ENCODE data around the gene CFAP46. TPM values are rescaled to one million over a fixed set of nuclear protein-coding genes. Genes with fewer than 3 reads are reported as not detected.

Gene CFAP46
- total and polyA plus RNA-seq, 2 donors (not counting 1 experiment from before 2014, with no cell fraction given), result 0.07 TPM; not detected in 1

DNA sequence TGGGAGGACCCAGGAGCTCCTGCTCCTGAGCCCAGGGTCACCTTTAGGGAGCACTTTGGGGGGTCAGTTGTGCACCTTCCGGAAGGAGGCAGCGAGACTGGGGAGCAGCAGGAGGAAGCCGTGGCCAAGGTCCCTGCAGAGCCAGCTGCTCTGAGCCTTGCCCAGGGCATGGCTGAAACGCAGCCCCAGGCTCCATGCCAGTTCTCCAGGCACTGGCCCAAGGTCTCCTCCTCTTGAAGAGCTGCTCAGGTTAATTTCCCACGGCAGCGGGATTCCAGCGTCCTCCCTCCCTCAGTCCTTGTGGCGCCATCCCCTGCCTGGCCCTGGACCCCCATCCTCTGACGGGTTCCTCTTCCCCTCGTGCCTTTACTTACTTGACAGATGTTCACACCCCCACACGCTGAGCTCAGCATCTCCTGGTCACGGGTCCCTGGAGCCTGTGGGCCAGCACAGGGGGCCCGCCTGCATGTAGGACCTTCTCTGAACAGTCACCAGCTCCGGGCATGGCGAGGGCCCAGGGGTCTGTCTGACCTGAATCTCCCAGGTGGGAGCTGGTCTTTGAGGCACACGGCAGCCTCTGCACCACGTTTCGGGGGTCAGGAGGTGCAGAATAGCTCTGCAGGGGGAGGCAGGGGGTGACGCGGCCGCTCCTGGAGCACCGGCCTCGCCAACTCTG is 16.7 kb upstream of the CFAP46 start:
- H3K79me2 ChIP-seq (ENCODE audit: control insufficient read depth, insufficient read depth, low read length), result no peaks in the 10 kb centered on the region
- DNase-seq (no peak), ATAC-seq (ENCODE audit: low read depth) (no peak)
- H3K9me3 ChIP-seq (ENCODE audit: control extremely low read depth in 1 of 3, control insufficient read depth in 2 of 3, insufficient read depth in 1 of 3, low read length in 2 of 3), result no peaks in the 10 kb centered on the region
- Mint-ChIP-seq H3K27me3 (peaks cover 24% of the 10 kb centered on the region), H3K27ac (no peak overlapping the region), H3K4me1 (peaks cover 22% of the 10 kb centered on the region), H3K9me3 (ENCODE audit: insufficient read depth) (no peaks in the 10 kb centered on the region), H3K4me3 (no peak overlapping the region)
- no peak overlapping the region for H3K9ac ChIP-seq (ENCODE audit: low read length)
- H3K4me2 ChIP-seq (replicated peaks; ENCODE audit: low read depth, low read length, poor library complexity, severe bottlenecking), result no peak overlapping the region
- H3K27ac ChIP-seq (ENCODE audit: low read length in 2 of 2), result no peak overlapping the region
- ChIA-PET CTCF (no interaction called here), POLR2A (no interaction called here)
- no peaks in the 10 kb centered on the region for H3K36me3 ChIP-seq (replicated peaks in 1 of 2; ENCODE audit: control extremely low read depth in 1 of 2, control insufficient read depth in 1 of 2, extremely low read depth in 1 of 2, insufficient read depth in 2 of 2, low read length in 1 of 2)
- intact Hi-C loops (cut with micrococcal nuclease), result no loop called here
- WGBS (ENCODE audit: insufficient coverage), result 87% methylated on average over 23 of the region's 23 CpGs
- no peak overlapping the region for H3K4me3 ChIP-seq (ENCODE audit: control extremely low read depth in 1 of 5, extremely low read depth in 1 of 5, insufficient read depth in 1 of 5, low read depth in 2 of 5, low read length in 4 of 5)
- TF ChIP-seq EZH2 (IDR thresholded peaks at IDR 0.05; ENCODE audit: borderline replicate concordance, insufficient read depth, low read depth, low read length, poor library complexity, severe bottlenecking), result no peak
- TF ChIP-seq, protein P1, sequence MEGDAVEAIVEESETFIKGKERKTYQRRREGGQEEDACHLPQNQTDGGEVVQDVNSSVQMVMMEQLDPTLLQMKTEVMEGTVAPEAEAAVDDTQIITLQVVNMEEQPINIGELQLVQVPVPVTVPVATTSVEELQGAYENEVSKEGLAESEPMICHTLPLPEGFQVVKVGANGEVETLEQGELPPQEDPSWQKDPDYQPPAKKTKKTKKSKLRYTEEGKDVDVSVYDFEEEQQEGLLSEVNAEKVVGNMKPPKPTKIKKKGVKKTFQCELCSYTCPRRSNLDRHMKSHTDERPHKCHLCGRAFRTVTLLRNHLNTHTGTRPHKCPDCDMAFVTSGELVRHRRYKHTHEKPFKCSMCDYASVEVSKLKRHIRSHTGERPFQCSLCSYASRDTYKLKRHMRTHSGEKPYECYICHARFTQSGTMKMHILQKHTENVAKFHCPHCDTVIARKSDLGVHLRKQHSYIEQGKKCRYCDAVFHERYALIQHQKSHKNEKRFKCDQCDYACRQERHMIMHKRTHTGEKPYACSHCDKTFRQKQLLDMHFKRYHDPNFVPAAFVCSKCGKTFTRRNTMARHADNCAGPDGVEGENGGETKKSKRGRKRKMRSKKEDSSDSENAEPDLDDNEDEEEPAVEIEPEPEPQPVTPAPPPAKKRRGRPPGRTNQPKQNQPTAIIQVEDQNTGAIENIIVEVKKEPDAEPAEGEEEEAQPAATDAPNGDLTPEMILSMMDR (IDR thresholded peaks at IDR 0.05), result no peak
- H2AFZ ChIP-seq (ENCODE audit: insufficient read depth, low read depth, low read length, poor library complexity, severe bottlenecking), result no peak overlapping the region
- H3K4me1 ChIP-seq (ENCODE audit: control insufficient read depth in 2 of 2, insufficient read depth in 2 of 2, low read length in 2 of 2), result peaks cover 5 to 9% of the 10 kb centered on the region in 2 donors
- no peaks in the 10 kb centered on the region for H3K27me3 ChIP-seq (replicated peaks in 1 of 4; ENCODE audit: control extremely low read depth in 1 of 4, control insufficient read depth in 3 of 4, insufficient read depth in 4 of 4, low read length in 3 of 4)
- no peaks in the 10 kb centered on the region for H4K20me1 ChIP-seq (ENCODE audit: control insufficient read depth, insufficient read depth, low read length, poor library complexity, severe bottlenecking)

DNA sequence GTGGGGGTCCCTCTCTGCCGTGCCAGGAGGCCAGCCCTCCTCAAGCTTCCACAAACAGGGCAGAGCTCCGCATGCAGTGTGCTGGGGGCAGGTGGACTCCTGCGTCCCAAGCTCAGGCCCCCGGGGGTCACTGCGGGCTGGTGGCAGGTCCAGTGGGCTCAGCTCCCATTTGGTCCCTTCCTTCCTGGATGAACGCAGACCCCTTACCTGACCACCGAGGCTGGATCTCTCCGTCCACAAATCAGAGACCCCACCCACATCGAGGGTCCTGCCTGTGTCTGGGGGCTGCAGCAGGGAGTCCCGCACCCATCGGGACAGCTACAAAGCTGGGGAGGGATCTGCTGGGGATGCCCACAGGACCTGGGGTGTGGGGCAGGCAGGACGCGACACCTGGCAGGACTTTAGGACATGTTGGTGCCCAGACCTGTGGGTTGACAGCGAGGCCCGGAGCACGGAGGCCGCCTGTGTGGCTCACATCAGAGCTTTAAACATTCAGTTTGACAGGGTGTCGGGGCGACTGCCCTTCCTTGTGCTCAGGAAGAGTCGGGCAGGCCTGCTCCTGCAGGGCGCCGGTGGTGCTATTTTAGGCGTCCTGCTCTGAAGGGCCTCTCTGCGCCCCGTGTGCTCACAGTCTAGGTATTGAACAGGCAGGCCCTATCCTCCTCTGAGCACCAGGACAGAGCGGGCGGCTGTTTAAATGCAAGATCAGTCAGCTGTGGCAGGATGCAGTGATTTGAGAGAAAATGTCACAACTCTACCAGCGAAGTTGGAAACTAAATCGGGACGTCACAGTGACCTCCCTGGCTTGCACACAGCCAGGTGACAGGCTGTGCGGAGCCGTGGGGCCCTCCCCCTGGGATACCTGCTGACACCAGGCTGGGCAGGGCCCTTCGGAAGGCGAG is 15.9 kb upstream of the CFAP46 start:
- Mint-ChIP-seq H3K4me3 (peak overlapping the region; percentile 3), H3K4me1 (peaks cover 17% of the 10 kb centered on the region), H3K27ac (no peak overlapping the region), H3K9me3 (ENCODE audit: insufficient read depth) (no peaks in the 10 kb centered on the region), H3K27me3 (peaks cover 22% of the 10 kb centered on the region)
- POLR2A ChIA-PET, result no interaction called here
- WGBS (ENCODE audit: insufficient coverage), result 85% methylated on average over 30 of the region's 34 CpGs
- H3K79me2 ChIP-seq (ENCODE audit: control insufficient read depth, insufficient read depth, low read length), result no peaks in the 10 kb centered on the region
- no peaks in the 10 kb centered on the region for H3K9me3 ChIP-seq (ENCODE audit: control extremely low read depth in 1 of 3, control insufficient read depth in 2 of 3, insufficient read depth in 1 of 3, low read length in 2 of 3)
- ATAC-seq (ENCODE audit: low read depth), result no peak
- H3K4me3 ChIP-seq (ENCODE audit: control extremely low read depth in 1 of 5, extremely low read depth in 1 of 5, insufficient read depth in 1 of 5, low read depth in 2 of 5, low read length in 4 of 5), result no peak overlapping the region
- DNase-seq, result no peak
- intact Hi-C loops (cut with micrococcal nuclease), result no loop called here
- no peak overlapping the region for H3K4me2 ChIP-seq (replicated peaks; ENCODE audit: low read depth, low read length, poor library complexity, severe bottlenecking)
- H3K9ac ChIP-seq (ENCODE audit: low read length), result no peak overlapping the region
- no peaks in the 10 kb centered on the region for H4K20me1 ChIP-seq (ENCODE audit: control insufficient read depth, insufficient read depth, low read length, poor library complexity, severe bottlenecking)
- H3K4me1 ChIP-seq (ENCODE audit: control insufficient read depth in 2 of 2, insufficient read depth in 2 of 2, low read length in 2 of 2), result peaks cover 5 to 9% of the 10 kb centered on the region in 2 donors
- H2AFZ ChIP-seq (ENCODE audit: insufficient read depth, low read depth, low read length, poor library complexity, severe bottlenecking), result no peak overlapping the region
- CTCF ChIA-PET, result no interaction called here
- TF ChIP-seq, protein P1 (IDR thresholded peaks at IDR 0.05), result no peak
- no peak for TF ChIP-seq EZH2 (IDR thresholded peaks at IDR 0.05; ENCODE audit: borderline replicate concordance, insufficient read depth, low read depth, low read length, poor library complexity, severe bottlenecking)
- H3K36me3 ChIP-seq (replicated peaks in 1 of 2; ENCODE audit: control extremely low read depth in 1 of 2, control insufficient read depth in 1 of 2, extremely low read depth in 1 of 2, insufficient read depth in 2 of 2, low read length in 1 of 2), result no peaks in the 10 kb centered on the region
- no peak overlapping the region for H3K27ac ChIP-seq (ENCODE audit: low read length in 2 of 2)
- peaks cover 0 to 2% (median 0%) of the 10 kb centered on the region in 4 experiments for H3K27me3 ChIP-seq (replicated peaks in 1 of 4; ENCODE audit: control extremely low read depth in 1 of 4, control insufficient read depth in 3 of 4, insufficient read depth in 4 of 4, low read length in 3 of 4)
